ENCODE measurements around the gene F8. TPM values are rescaled to one million over a fixed set of nuclear protein-coding genes. Genes with fewer than 3 reads are reported as not detected.

The F8 gene
- total and polyA plus RNA-seq, 2 of the 4 experiments (the other 2 are of a cell fraction), result 1.4 to 1.5 TPM

DNA sequence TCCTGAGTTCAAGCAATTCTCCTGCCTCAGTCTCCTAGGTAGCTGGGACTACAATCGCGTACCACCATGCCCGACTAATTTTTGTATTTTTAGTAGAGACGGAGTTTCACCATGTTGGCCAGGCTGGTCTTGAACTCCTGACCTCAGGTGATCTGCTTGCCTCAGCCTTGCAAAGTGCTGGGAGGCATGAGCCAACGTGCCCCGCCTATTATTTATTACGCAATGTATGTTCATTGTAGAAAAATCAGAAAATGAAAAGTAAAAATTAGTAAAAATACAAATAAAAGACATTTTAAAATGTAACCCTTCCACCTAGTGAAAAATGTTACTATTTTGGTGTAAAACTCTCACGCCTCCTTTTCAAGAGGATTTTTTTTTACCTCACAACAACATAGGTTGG lies 122.2 kb downstream of the F8 start:
- Histone ChIP-seq H3K18ac (ENCODE audit: low read depth, low read length) (no peak overlapping the region), H2AK9ac (replicated peaks; ENCODE audit: low read depth, low read length, poor library complexity) (no peak overlapping the region), H3K79me1 (ENCODE audit: low read depth in 1 of 2, low read length in 2 of 2) (no peaks in the 10 kb centered on the region), H3K4me3 (ENCODE audit: insufficient read depth, low read depth, low read length) (no peak overlapping the region), H3K36me3 (ENCODE audit: control insufficient read depth, insufficient read depth, low read length) (no peaks in the 10 kb centered on the region), H3K4me2 (ENCODE audit: low read depth, low read length) (no peak overlapping the region), H2BK20ac (ENCODE audit: low read depth, low read length) (no peak overlapping the region), H4K5ac (ENCODE audit: low read depth, low read length) (no peak overlapping the region), H3K9ac (ENCODE audit: low read depth, low read length) (no peak overlapping the region), H3K4me1 (ENCODE audit: control insufficient read depth, insufficient read depth, low read length) (no peaks in the 10 kb centered on the region), H4K91ac (ENCODE audit: insufficient read depth, low read depth, low read length) (no peak overlapping the region), H3K27me3 (ENCODE audit: control insufficient read depth, insufficient read depth, low read length) (no peaks in the 10 kb centered on the region; the same call in 1 of the 2 replicates), H2AK5ac (ENCODE audit: low read depth, low read length) (no peak overlapping the region), H3K56ac (ENCODE audit: extremely low read depth, insufficient read depth, low read length) (no peak overlapping the region), H4K8ac (ENCODE audit: low read depth in 2 of 2, low read length in 2 of 2) (no peak overlapping the region), H3K9me1 (ENCODE audit: insufficient read depth, low read length) (no peaks in the 10 kb centered on the region), H4K20me1 (ENCODE audit: insufficient read depth, low read length) (no peaks in the 10 kb centered on the region), H2BK120ac (ENCODE audit: low read depth, low read length) (no peak overlapping the region), H2AFZ (replicated peaks; ENCODE audit: low read length, poor library complexity) (no peak overlapping the region), H3K23ac (ENCODE audit: low read depth, low read length) (no peak overlapping the region), H3K27ac (ENCODE audit: insufficient read depth, low read length) (no peak overlapping the region), H3K4ac (ENCODE audit: low read depth, low read length) (no peak overlapping the region), H2BK5ac (ENCODE audit: low read depth, low read length, poor library complexity, severe bottlenecking) (no peak overlapping the region), H2BK15ac (ENCODE audit: low read depth, low read length) (no peak overlapping the region), H3K14ac (replicated peaks; ENCODE audit: low read depth, low read length) (no peak overlapping the region), H3K9me3 (ENCODE audit: control insufficient read depth, insufficient read depth, low read length) (no peaks in the 10 kb centered on the region; the same call in 1 of the 2 replicates)
- ChIA-PET CTCF (no interaction called here), POLR2A (ENCODE audit: unreplicated experiment) (no interaction called here)
- intact Hi-C loops (cut with micrococcal nuclease), result no loop called here
- TF ChIP-seq CEBPB (IDR thresholded peaks at IDR 0.05; ENCODE audit: low read depth, low read length) (peak; percentile 69), BHLHE40 (IDR thresholded peaks at IDR 0.05; ENCODE audit: low read depth, low read length) (no peak)
- ATAC-seq (ENCODE audit: low read depth) (no peak), DNase-seq (no peak)
- no CpG with 5 or more reads among the region's 8 CpGs for WGBS, 2 experiments (ENCODE audit: extremely low coverage in 2 of 2, insufficient read length in 1 of 2)
- in situ Hi-C loops (cut with MboI; ENCODE audit: low sequenced_read_pairs), result no loop called here
- no TSS peak for BruUV-seq (replicated peaks)
- dilution Hi-C loops (cut with HindIII; ENCODE audit: low sequenced_read_pairs, unreplicated experiment), result no loop called here
